NCI-H2196 (cell line): ENCODE measurements around the gene S1PR4.
"Not testable (repeated sequence)": the region's sequence is repeated elsewhere in the genome, so short reads cannot be mapped to it uniquely, and the experiment has no call there.

Experiments used
- DNase-seq: peaks from one replicate; lab custom pipeline; 2025; ENCODE audit not compliant: unreplicated experiment; lab: John Stamatoyannopoulos, UW

S1PR4 gene

GRCh38 chr19:3176715-3177501, 1.7 kb upstream of the S1PR4 start:
- no peak for DNase-seq

GRCh38 chr19:3178973-3179738, 587 bp downstream of the S1PR4 start:
- no peak for DNase-seq

GRCh38 chr19:3179739-3180293, 1.2 kb downstream of the S1PR4 start:
- no peak for DNase-seq

GRCh38 chr19:3183721-3184641, 5.4 kb downstream of the S1PR4 start:
- DNase-seq = no peak

- peak; percentile 81 for DNase-seq
Observed at GRCh38 chr19:3184847-3185460, 6.4 kb downstream of the S1PR4 start.

- peak; percentile 92 for DNase-seq
Observed at GRCh38 chr19:3185461-3186159, 7.0 kb downstream of the S1PR4 start, which contains the start of gene NCLN. Gene NCLN, plus strand, starts transcription at chr19:3185930. Its CDS starts 101 bp downstream, at chr19:3186031.

- no peak for DNase-seq
Observed at GRCh38 chr19:3186160-3186688, 7.7 kb downstream of the S1PR4 start.

- no peak for DNase-seq
Observed at GRCh38 chr19:3186891-3187661, 8.5 kb downstream of the S1PR4 start.

GRCh38 chr19:3187662-3188511, 9.3 kb downstream of the S1PR4 start:
- no peak for DNase-seq

- no peak for DNase-seq
Observed at GRCh38 chr19:3188627-3189596, 10.3 kb downstream of the S1PR4 start.

GRCh38 chr19:3189702-3190469, 11.3 kb downstream of the S1PR4 start:
- no peak for DNase-seq

- no peak for DNase-seq
Observed at GRCh38 chr19:3190470-3190770, 11.9 kb downstream of the S1PR4 start.

GRCh38 chr19:3190921-3191805, 12.6 kb downstream of the S1PR4 start:
- DNase-seq = no peak

- DNase-seq = not testable (repeated sequence)
Observed at GRCh38 chr19:3191806-3192104, 13.2 kb downstream of the S1PR4 start.

- no peak for DNase-seq
Observed at GRCh38 chr19:3192228-3192635, 13.7 kb downstream of the S1PR4 start.
